Measurements from ENCODE around the gene PIH1D1.

PIH1D1 gene

DNA sequence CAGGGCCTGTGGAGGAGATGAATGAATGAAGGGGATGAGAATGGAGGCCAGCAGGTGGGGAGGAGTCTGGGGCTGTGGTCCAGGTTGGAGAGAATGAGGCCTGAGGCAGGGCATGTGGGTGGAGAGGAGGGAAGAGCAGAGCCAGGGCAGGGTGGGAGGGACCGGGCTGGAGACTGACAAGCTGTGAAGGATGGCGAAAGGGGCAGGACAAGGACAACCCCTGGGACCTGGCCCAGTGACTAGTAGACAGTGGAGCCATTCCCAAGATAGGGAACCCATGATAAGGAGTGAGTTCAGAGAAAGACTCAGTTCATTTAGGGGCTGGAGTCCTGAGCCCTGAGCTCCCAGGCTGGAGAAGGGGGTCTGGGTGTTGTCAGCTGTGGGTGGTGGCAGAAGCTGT lies 31.4 kb downstream of the PIH1D1 start:
- no peak for DNase-seq (ENCODE audit: low read depth)

DNA sequence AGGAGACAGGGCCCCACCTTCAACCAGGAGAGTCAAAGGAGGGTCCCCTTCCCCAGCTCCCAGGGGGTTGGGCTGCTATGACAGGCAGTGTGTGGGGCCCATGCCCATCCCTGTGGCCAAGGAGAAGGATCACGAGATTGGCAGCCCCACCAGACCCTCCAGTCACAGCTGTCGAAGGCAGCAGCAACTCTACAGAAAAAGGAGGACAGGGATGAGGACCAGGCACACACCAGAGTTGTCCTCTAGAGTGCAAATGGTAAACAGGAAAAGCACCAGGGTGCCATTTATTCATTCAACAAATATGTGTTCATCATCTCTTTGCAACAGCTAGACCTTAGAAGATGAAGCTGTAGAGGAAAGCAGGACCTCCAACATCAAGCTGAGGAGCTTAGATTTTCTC lies 32.4 kb downstream of the PIH1D1 start:
- no peak for DNase-seq (ENCODE audit: low read depth)

DNA sequence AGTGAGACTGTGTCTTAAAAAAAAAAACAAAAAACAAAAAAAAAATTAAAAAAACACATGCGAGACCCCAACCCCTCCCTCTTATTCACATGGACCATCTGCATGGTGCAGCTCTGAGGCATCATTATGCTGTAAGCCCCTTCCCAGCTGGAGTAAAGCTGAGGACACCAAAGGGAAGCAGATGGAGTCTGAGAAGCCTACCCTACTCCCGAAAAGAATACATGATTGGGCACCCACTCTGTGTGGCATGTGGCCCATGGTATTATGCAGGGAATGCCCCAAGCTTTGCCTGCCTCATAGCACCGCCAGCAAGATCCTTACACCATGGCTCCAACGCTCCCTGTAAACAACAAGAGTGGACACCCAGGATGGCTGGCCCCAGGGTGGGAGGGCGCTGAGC lies 33.1 kb downstream of the PIH1D1 start:
- DNase-seq (ENCODE audit: low read depth): no peak

- no peak for DNase-seq (ENCODE audit: low read depth)
These were observed 34.5 kb downstream of the PIH1D1 start for GRCh38 chr19:49417088-49417487.

DNA sequence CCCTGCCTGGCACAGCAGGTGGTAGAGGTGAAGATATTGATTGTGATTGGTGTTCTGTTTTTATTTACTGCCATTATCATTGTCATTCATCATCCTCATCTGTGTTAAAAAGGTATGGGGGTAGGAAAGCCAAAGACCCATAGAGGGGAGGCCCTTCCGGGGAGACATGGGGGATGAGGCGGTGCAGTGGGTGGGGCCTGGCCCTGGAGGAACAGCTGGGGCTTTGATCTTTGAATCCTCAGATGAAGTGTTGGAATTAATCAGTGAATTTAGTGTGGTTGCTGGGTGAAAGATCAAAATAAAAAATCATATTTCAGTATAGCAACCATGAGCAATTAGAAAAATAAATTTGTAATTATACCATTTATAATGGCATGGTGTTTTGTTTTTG lies 35.8 kb downstream of the PIH1D1 start:
- DNase-seq (ENCODE audit: low read depth): no peak

DNA sequence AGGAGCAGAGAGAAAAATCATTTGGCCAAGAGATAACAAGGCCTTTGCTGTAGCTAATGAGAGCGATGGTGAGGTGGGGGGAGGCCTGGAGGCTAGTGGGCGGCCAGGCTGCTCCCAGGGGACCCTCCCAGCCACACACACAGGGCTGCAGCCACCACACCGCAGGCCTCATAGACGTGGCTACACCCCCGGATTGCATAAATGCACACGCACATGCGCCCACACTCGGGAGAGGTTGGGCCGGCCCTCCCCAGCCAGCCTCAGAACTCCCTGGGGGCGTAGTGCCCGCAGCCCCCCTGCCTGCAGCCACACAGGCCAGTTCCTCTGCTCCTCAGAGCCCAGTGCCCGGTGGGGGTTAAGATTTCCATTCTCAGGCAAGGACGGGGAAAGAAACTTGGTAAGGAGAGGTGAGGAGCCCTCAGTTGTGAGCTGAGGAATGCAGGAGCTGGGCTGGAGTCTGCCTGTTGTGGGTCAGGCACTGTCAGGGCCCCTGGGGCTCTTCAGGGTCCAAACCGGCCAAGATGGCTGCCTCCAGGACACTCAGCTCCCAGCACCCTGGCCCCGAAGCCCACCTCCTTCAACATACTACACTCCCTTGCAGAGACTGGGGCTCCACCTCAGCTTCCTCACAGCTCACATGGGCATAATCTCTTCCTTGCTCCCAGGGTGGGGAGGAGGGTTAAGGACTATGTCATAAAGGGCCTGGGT lies 36.4 kb downstream of the PIH1D1 start:
- no peak for DNase-seq (ENCODE audit: low read depth)

DNA sequence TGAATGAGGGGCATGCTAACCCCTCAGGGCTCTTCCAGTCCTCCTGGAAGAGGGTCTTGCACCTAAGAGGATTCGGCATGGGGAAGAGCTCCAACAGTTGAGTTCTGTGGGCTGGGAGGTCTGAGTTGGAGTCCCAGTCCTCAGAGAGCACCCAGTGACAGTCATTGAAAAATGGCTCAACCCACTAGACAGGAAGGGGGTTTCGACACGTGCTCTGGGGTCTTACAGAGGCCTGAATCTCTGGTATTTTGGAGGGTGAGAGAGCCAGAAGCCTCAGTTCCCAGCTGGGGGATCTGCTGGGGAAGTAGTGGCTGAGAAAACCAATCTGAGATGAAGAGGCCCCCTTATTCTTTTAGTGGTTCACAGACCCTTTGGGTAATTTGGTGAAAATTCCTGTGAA lies 37.4 kb downstream of the PIH1D1 start:
- no peak for DNase-seq (ENCODE audit: low read depth)

DNA sequence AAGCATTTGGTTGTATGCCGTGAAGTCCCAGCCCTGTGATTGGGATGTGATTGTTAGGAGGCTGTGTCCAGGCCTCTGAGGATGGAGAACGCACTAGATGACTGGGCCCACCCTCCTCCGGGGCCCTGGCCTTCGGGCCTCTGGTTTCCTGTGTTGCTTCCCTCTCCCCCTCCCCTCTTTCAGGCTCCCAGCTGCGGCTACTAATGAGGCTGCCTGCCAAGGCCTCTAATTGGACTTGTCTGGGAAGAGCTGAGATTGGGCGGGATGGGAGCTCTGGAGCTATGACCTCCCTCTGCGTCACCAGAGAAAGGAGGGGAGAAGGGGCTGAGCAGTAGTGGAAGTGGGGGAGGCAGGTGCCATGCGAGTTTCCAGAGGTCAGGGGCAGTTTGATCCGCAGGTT lies 38.3 kb downstream of the PIH1D1 start:
- DNase-seq (ENCODE audit: low read depth): no peak

DNA sequence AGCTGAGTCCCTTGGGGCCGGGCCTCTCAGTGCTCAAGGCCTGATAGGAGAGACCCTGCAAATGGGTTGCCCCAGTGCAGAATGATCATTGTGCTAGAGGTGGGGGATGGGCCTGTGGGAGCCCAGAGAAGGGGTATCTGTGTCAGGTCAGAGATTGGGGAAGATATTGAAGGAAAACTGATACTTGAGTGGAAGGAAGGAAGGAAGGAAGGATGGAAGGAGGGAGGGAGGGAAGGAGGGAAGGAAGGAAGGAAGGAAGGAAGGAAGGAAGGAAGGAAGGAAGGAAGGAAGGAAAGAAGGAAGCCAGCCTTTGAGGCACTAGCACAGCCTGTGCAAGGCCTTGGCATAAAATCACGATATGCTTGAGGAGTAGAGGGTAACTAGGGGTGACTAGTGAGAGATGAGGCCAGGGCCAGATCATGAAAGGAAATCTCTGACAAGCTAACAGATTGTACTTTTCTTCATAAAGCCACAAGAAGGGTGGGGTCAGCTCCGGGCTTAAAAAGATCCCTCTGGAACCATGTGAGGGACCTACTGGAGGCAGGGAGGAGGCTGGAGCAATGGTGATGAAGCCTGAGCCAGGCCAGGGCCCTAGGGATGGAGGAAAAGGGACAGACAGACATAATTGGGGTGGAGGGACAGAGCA lies 39.8 kb downstream of the PIH1D1 start:
- DNase-seq (ENCODE audit: low read depth): no peak

- DNase-seq (ENCODE audit: low read depth): no peak
These were observed 42.1 kb downstream of the PIH1D1 start for GRCh38 chr19:49409441-49410029.

- no peak for DNase-seq (ENCODE audit: low read depth)
These were observed 42.7 kb downstream of the PIH1D1 start for GRCh38 chr19:49408816-49409440.

DNA sequence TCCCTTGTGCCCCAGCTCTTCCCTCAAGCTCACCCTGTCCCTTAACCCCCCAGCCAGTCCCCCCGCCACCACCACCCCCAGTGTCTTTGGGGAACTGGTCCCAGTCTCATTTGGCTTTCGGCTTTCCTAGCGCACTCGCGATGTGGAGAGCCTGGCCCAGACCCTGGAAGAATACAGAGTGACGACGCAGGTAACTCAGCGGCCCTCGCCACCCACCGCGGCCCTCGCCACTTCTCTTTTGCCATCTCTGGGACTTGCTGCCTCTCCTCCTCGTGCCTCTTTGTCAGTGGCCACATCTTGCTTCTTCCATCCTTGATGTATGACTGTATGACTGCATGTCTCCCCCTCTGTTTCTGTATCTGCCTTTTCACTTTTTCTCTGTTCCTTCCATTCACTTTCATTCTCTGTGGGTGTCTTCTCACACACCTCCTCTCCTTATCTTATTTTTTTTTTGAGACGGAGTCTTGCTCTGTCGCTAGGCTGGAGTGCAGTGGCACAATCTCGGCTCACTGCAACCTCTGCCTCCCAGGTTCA lies 44.1 kb downstream of the PIH1D1 start:
- no peak for DNase-seq (ENCODE audit: low read depth)

DNA sequence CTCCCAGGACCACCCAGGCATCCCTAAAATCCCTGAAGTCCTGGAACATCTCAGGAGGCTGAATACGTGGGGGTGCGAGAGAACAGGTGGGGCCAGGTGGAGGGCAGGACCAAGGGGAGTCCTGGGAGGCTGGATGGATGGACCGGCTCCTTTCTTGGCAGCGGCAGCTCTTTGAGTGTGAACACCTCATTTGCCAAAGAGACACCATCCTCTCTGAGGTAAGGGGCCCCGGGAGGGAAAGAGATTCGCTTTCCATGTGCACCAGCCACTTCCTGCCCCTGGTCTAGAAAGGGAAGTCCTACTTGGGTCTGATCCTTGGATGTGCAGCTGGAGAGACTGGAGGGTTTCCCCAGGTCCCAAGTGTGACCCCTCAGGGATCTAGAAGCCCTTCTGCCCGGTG lies 44.5 kb downstream of the PIH1D1 start:
- DNase-seq (ENCODE audit: low read depth): no peak

DNA sequence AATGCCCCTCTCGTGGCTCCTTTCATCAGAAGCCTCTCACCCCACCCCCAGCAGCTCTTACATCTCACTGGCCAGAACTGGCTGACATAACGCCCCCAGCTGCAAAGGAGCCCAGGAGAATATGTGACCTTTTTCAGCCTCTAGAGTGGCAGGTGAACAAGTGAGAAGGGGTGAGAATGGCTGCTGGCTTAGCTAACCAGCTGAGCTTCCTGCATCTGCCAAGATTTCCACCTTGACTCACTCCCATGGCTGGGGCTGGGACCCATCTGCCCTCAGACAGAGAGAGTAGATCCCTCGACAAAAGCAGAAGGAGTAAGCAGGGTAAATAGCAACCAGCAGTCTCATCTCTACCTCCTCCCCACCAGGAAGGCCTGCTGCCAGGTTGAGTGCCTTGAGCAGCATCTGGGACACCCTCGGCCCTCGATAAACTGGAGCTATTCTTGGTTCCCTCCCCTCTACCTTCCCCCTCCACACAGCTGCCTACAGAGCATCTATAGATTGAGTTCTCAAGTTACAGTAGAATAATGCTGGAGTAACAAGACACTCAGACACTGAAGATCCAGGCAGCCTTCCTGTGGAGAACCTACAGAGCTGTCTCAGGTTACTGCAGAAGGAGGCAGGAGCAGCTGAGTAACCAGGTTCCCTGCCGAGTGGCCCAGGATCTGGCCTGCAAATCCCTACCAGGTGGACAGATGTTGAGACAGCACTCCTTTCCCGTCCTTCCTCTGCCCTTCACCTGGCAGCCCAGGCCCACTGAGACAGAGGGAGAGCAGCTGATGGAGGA lies 48.0 kb downstream of the PIH1D1 start:
- DNase-seq (ENCODE audit: low read depth): no peak

DNA sequence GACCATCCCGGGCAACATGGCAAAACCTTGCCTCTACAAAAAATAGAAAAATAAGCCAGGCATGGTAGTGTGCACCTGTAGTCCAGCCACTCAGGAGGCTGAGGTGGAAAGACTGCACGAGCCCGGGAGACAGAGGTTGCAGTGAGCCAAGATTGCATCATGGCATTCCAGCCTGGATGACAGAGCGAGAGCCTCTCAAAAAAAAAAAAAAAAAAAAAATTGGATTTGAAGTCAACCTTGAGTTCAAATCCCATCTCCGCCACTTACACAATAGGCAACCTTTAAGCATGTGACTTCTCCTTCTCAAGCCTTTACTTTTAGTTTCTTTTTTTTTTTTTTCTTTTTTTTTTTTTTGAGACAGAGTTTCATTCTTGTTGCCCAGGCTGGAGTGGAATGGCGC lies 51.6 kb downstream of the PIH1D1 start:
- DNase-seq (ENCODE audit: low read depth): no peak

GRCh38 chr19:49398931-49399330 lies 52.7 kb downstream of the PIH1D1 start:
- DNase-seq (ENCODE audit: low read depth): no peak

DNA sequence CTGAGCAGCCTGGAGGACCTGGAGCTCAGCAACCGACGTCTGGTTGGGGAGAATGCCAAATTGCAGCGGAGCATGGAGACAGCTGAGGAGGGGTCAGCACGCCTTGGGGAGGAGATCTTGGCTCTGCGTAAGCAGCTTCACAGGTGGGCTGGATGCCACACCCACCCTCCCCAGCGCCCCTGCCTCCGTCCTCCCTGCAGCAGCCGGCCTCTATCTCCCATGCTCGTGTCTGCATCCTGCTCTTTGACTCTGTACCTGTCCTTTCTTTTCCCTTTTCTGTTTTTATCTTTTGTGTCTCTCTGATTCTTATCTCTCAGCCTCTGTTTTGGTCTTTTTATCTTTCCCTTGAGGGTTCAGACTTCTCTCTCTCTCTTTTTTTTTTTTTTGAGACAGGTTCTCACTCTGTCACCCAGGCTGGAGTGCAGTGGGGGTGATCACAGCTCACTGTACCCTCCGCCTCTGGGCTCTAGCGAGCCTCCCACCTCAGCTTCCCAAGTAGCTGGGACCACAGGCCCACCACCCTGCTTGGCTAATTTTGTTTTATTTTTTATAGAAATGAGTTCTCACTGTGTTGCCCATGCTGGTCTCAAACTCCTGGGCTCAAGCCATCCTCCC lies 53.5 kb downstream of the PIH1D1 start:
- no peak for DNase-seq (ENCODE audit: low read depth)

DNA sequence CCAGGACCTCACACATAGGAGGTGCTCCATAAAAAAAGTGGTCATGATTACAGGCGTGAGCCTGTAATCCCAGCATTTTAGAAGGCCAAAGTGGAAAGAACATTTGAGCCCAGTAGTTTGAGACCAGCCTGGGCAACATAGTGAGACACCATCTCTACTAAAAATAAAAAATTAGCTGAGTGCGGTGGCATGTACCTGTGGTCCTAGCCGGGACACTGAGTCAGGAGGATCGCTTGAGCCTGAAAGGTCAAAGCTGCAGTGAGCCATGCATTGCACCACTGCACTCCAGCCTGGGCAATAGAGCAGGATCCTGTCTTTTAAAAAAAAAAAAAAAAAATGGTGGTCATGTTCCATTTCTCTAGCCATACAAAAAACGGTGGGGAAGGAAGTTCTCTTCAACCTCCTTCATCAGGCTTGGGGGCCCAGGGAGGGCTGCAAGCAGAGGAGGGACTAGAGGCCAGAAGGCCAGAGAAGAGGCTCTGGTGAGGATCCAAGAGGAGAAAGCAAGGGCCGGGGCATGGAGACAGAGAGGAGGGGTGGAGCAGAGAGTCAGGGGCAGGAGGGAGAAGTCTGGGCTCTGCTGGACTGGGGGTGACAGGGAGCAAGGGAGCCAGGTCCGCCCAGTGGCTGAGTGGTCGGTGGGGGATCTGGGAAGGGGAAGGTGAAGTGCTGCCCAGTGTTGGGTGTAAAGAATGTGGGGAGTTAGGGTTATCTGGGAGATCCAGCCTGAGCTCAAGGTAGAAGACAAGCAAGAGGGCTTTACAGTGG lies 54.7 kb downstream of the PIH1D1 start:
- DNase-seq (ENCODE audit: low read depth): no peak

Measured in stimulated activated CD8-positive, alpha-beta memory T cell treated with anti-CD3 and anti-CD28 coated beads, Interleukin-15, amount 100 ng/mL, for 1 hour (primary cell).